Measurements from ENCODE around the gene ABHD16A.
"Not testable (repeated sequence)": the region's sequence is repeated elsewhere in the genome, so short reads cannot be mapped to it uniquely, and the experiment has no call there.

Gene ABHD16A

GRCh38 chr6:31713991-31714684 lies 11.0 kb upstream of the ABHD16A start:
- no peak for DNase-seq

GRCh38 chr6:31713465-31713864 lies 10.3 kb upstream of the ABHD16A start:
- DNase-seq = no peak

GRCh38 chr6:31712296-31712695 lies 9.2 kb upstream of the ABHD16A start:
- peak in 1 of 5 donors; percentile 44 for DNase-seq

GRCh38 chr6:31711233-31711632 lies 8.1 kb upstream of the ABHD16A start:
- no peak for DNase-seq

GRCh38 chr6:31710523-31711219 lies 7.5 kb upstream of the ABHD16A start:
- DNase-seq = no peak

- DNase-seq = not testable (repeated sequence)
These were observed 6.0 kb upstream of the ABHD16A start for GRCh38 chr6:31709157-31709556.

- no peak for DNase-seq
These were observed 5.1 kb upstream of the ABHD16A start for GRCh38 chr6:31708224-31708623.

- no peak for DNase-seq
These were observed 4.6 kb upstream of the ABHD16A start for GRCh38 chr6:31707701-31708100.

- no peak for DNase-seq
These were observed 3.5 kb upstream of the ABHD16A start, which contains the start of gene LY6G6F for GRCh38 chr6:31706599-31706998. Gene LY6G6F (plus strand): TSS chr6:31706866. CDS start chr6:31706907, 41 bp downstream.

GRCh38 chr6:31705931-31706330 lies 2.8 kb upstream of the ABHD16A start:
- no peak for DNase-seq

GRCh38 chr6:31702405-31702818 lies 712 bp downstream of the ABHD16A start:
- DNase-seq = no peak

- DNase-seq = no peak
These were observed 1.3 kb downstream of the ABHD16A start for GRCh38 chr6:31701666-31702404.

- DNase-seq = no peak
These were observed 2.3 kb downstream of the ABHD16A start for GRCh38 chr6:31700740-31701401.

GRCh38 chr6:31697555-31697954 lies 5.6 kb downstream of the ABHD16A start:
- DNase-seq = no peak

GRCh38 chr6:31693535-31693934 lies 9.6 kb downstream of the ABHD16A start:
- no peak for DNase-seq

GRCh38 chr6:31692886-31693285 lies 10.2 kb downstream of the ABHD16A start:
- DNase-seq = no peak

- DNase-seq = no peak
These were observed 10.8 kb downstream of the ABHD16A start for GRCh38 chr6:31692353-31692752.

GRCh38 chr6:31691564-31692108 lies 11.5 kb downstream of the ABHD16A start:
- no peak for DNase-seq

- DNase-seq = no peak
These were observed 12.1 kb downstream of the ABHD16A start for GRCh38 chr6:31691078-31691463.

GRCh38 chr6:31690231-31691077 lies 12.7 kb downstream of the ABHD16A start:
- no peak for DNase-seq

GRCh38 chr6:31689249-31690110 lies 13.6 kb downstream of the ABHD16A start:
- DNase-seq = no peak
